Measurements from ENCODE around the gene PARP4. TPM values are rescaled to one million over a fixed set of nuclear protein-coding genes. Genes with fewer than 3 reads are reported as not detected.
"Not testable (repeated sequence)": the region's sequence is repeated elsewhere in the genome, so short reads cannot be mapped to it uniquely, and the experiment has no call there.

The PARP4 gene
- polyA plus RNA-seq, 1 donor from 2014 or later = 0.76 TPM

- not testable (repeated sequence) for H4K20me1 ChIP-seq (ENCODE audit: insufficient read depth); H3K9me2 ChIP-seq (ENCODE audit: insufficient read depth, low read length); H2AFZ ChIP-seq (ENCODE audit: low read depth, low read length); H3K79me2 ChIP-seq (replicated peaks; ENCODE audit: insufficient read depth, low read length); H3F3A ChIP-seq (ENCODE audit: insufficient read depth, low read length, poor library complexity, severe bottlenecking); H3K4me3 ChIP-seq (ENCODE audit: low read length); H3K4me2 ChIP-seq (ENCODE audit: low read length); H3K27me3 ChIP-seq (ENCODE audit: insufficient read depth, low read depth, low read length); H3K9ac ChIP-seq (ENCODE audit: low read length); H3K9me3 ChIP-seq (ENCODE audit: low read length); H3K36me3 ChIP-seq (ENCODE audit: insufficient read depth, low read length); H3K27ac ChIP-seq (ENCODE audit: low read length)
Observed at GRCh38 chr13:24426045-24426444, 86.5 kb downstream of the PARP4 start.

- H3K4me2 ChIP-seq (ENCODE audit: low read length) = not testable (repeated sequence)
Observed at GRCh38 chr13:24419668-24420067, 92.9 kb downstream of the PARP4 start.

GRCh38 chr13:24407844-24408243 is 104.7 kb downstream of the PARP4 start:
- no peak for TF ChIP-seq MXI1 (conservative IDR thresholded peaks at IDR 0.05; ENCODE audit: poor library complexity, severe bottlenecking)
- no peak for TF ChIP-seq REST (IDR thresholded peaks at IDR 0.05; ENCODE audit: borderline replicate concordance)
- H4K20me1 ChIP-seq (ENCODE audit: insufficient read depth) = no peaks in the 10 kb centered on the region

More at GRCh38 chr13:24419668-24420067, 92.9 kb downstream of the PARP4 start:
- H3K27me3 ChIP-seq (ENCODE audit: insufficient read depth, low read depth, low read length); H3K27ac ChIP-seq (ENCODE audit: low read length); H4K20me1 ChIP-seq (ENCODE audit: insufficient read depth); H3K36me3 ChIP-seq (ENCODE audit: insufficient read depth, low read length); H3F3A ChIP-seq (ENCODE audit: insufficient read depth, low read length, poor library complexity, severe bottlenecking); H2AFZ ChIP-seq (ENCODE audit: low read depth, low read length); H3K9me3 ChIP-seq (ENCODE audit: low read length); H3K79me2 ChIP-seq (replicated peaks; ENCODE audit: insufficient read depth, low read length); H3K9me2 ChIP-seq (ENCODE audit: insufficient read depth, low read length); H3K4me3 ChIP-seq (ENCODE audit: low read length); H3K9ac ChIP-seq (ENCODE audit: low read length): not testable (repeated sequence)

GRCh38 chr13:24406524-24406923 is 106.1 kb downstream of the PARP4 start:
- Histone ChIP-seq H3K9me2 (ENCODE audit: insufficient read depth, low read length) (no peaks in the 10 kb centered on the region), H4K20me1 (ENCODE audit: insufficient read depth) (no peaks in the 10 kb centered on the region), H3K4me2 (ENCODE audit: low read length) (no peak overlapping the region), H3F3A (ENCODE audit: insufficient read depth, low read length, poor library complexity, severe bottlenecking) (no peaks in the 10 kb centered on the region), H3K9ac (ENCODE audit: low read length) (no peak overlapping the region), H3K9me3 (ENCODE audit: low read length) (no peaks in the 10 kb centered on the region), H3K27ac (ENCODE audit: low read length) (no peak overlapping the region), H2AFZ (ENCODE audit: low read depth, low read length) (no peak overlapping the region), H3K4me3 (ENCODE audit: low read length) (no peak overlapping the region), H3K79me2 (replicated peaks; ENCODE audit: insufficient read depth, low read length) (no peaks in the 10 kb centered on the region), H3K27me3 (ENCODE audit: insufficient read depth, low read depth, low read length) (no peaks in the 10 kb centered on the region), H3K36me3 (ENCODE audit: insufficient read depth, low read length) (no peaks in the 10 kb centered on the region)
- no peak for TF ChIP-seq MXI1 (conservative IDR thresholded peaks at IDR 0.05; ENCODE audit: poor library complexity, severe bottlenecking)
- no peak for TF ChIP-seq SMC3 (conservative IDR thresholded peaks at IDR 0.05; ENCODE audit: poor library complexity)
- TF ChIP-seq POLR2AphosphoS5 (IDR thresholded peaks at IDR 0.05) = no peak
- TF ChIP-seq TAF1 (IDR thresholded peaks at IDR 0.05; ENCODE audit: low read depth) = no peak
- TF ChIP-seq EZH2 (IDR thresholded peaks at IDR 0.05; ENCODE audit: borderline replicate concordance, insufficient read depth, low read length, poor library complexity, severe bottlenecking) = no peak
- TF ChIP-seq EP300 (conservative IDR thresholded peaks at IDR 0.05; ENCODE audit: poor library complexity, severe bottlenecking) = no peak
- TF ChIP-seq RAD21 (conservative IDR thresholded peaks at IDR 0.05) = no peak
- no peak for TF ChIP-seq CTCF (IDR thresholded peaks at IDR 0.05; ENCODE audit: poor library complexity, severe bottlenecking)
- TF ChIP-seq REST (IDR thresholded peaks at IDR 0.05; ENCODE audit: borderline replicate concordance) = no peak

More at GRCh38 chr13:24407844-24408243, 104.7 kb downstream of the PARP4 start:
- no peak overlapping the region for H3K27ac ChIP-seq (ENCODE audit: low read length)
- no peak overlapping the region for H3K4me2 ChIP-seq (ENCODE audit: low read length)
- no peak overlapping the region for H3K9ac ChIP-seq (ENCODE audit: low read length)
- no peak overlapping the region for H3K4me3 ChIP-seq (ENCODE audit: low read length)
- H3K9me3 ChIP-seq (ENCODE audit: low read length) = no peaks in the 10 kb centered on the region
- H3K36me3 ChIP-seq (ENCODE audit: insufficient read depth, low read length) = no peaks in the 10 kb centered on the region
- H3F3A ChIP-seq (ENCODE audit: insufficient read depth, low read length, poor library complexity, severe bottlenecking) = no peaks in the 10 kb centered on the region
- H3K9me2 ChIP-seq (ENCODE audit: insufficient read depth, low read length) = no peaks in the 10 kb centered on the region
- no peak overlapping the region for H2AFZ ChIP-seq (ENCODE audit: low read depth, low read length)
- H3K27me3 ChIP-seq (ENCODE audit: insufficient read depth, low read depth, low read length) = no peaks in the 10 kb centered on the region
- no peaks in the 10 kb centered on the region for H3K79me2 ChIP-seq (replicated peaks; ENCODE audit: insufficient read depth, low read length)

Data from neural cell (in vitro differentiated cells).